ENCODE data around the gene OR52M1. TPM values are rescaled to one million over a fixed set of nuclear protein-coding genes. Genes with fewer than 3 reads are reported as not detected.

OR52M1 gene
- total RNA-seq, 1 experiment from 2014 or later = not detected

DNA sequence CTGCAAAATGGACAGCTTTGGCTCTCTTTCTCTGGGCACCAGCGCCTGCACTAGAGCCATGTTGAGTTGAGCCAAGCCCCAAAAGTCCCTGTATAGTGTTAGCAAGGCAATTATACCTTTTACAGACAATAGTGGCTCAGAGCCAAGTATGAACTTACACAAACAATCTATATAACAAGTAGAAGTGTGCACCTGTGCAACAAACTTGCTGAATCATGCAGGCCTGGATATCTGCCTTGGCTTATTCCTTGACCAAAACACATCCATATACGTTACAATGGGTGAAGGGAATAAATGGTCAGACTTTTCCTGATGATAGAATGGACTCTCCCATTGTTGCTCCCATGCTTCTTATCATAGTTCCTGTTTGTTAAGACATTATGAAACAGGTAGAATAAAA, 32.8 kb downstream of the OR52M1 start:
- no TSS peak for BruUV-seq (replicated peaks)
- Histone ChIP-seq H3K4me2 (ENCODE audit: low read length) (no peak overlapping the region), H3K79me2 (ENCODE audit: low read length) (no peaks in the 10 kb centered on the region), H3K27ac (ENCODE audit: low read length) (no peak overlapping the region), H3F3A (ENCODE audit: low read length, unreplicated experiment) (no peaks in the 10 kb centered on the region), H3K4me3 (ENCODE audit: low read length) (no peak overlapping the region), H3K36me3 (ENCODE audit: low read depth, low read length) (no peaks in the 10 kb centered on the region), H3K27me3 (ENCODE audit: low read length) (peaks cover 58% of the 10 kb centered on the region), H3K4me1 (ENCODE audit: insufficient read depth, low read length) (no peaks in the 10 kb centered on the region), H2AFZ (ENCODE audit: low read length) (no peak overlapping the region), H3K9me2 (replicated peaks; ENCODE audit: low read length) (no peaks in the 10 kb centered on the region), H3K9me3 (ENCODE audit: low read length) (no peaks in the 10 kb centered on the region), H3K9ac (ENCODE audit: low read length) (no peak overlapping the region), H4K20me1 (ENCODE audit: low read length) (no peaks in the 10 kb centered on the region)
- TF ChIP-seq EZH2phosphoT487 (IDR thresholded peaks at IDR 0.05; ENCODE audit: borderline replicate concordance, low read length) (no peak), EZH2 (IDR thresholded peaks at IDR 0.05; ENCODE audit: low read length, unreplicated experiment) (no peak)
- DNase-seq (no peak), ATAC-seq (no peak)
- intact Hi-C loops (cut with micrococcal nuclease) = no loop called here
- ChIA-PET POLR2A (ENCODE audit: unreplicated experiment) (no interaction called here), CTCF (no interaction called here)

- CTCF ChIA-PET = no interaction called here
Observed at GRCh38 chr11:4578624-4579023, 33.6 kb downstream of the OR52M1 start.

GRCh38 chr11:4580124-4580523, 35.1 kb downstream of the OR52M1 start:
- Histone ChIP-seq H3K4me3 (ENCODE audit: low read length) (no peak overlapping the region), H3F3A (ENCODE audit: low read length, unreplicated experiment) (no peaks in the 10 kb centered on the region), H3K27ac (ENCODE audit: low read length) (no peak overlapping the region), H3K9ac (ENCODE audit: low read length) (no peak overlapping the region), H3K27me3 (ENCODE audit: low read length) (peaks cover 69% of the 10 kb centered on the region), H3K36me3 (ENCODE audit: low read depth, low read length) (no peaks in the 10 kb centered on the region), H4K20me1 (ENCODE audit: low read length) (no peaks in the 10 kb centered on the region), H3K9me3 (ENCODE audit: low read length) (no peaks in the 10 kb centered on the region), H3K9me2 (replicated peaks; ENCODE audit: low read length) (no peaks in the 10 kb centered on the region), H3K4me2 (ENCODE audit: low read length) (no peak overlapping the region), H3K79me2 (ENCODE audit: low read length) (no peaks in the 10 kb centered on the region), H3K4me1 (ENCODE audit: insufficient read depth, low read length) (no peaks in the 10 kb centered on the region), H2AFZ (ENCODE audit: low read length) (no peak overlapping the region)
- intact Hi-C loops (cut with micrococcal nuclease) = no loop called here
- ChIA-PET CTCF (no interaction called here), POLR2A (ENCODE audit: unreplicated experiment) (no interaction called here)
- no peak for DNase-seq
- TF ChIP-seq CTCF (conservative IDR thresholded peaks at IDR 0.05; ENCODE audit: low read depth, low read length) = no peak
- TF ChIP-seq EZH2phosphoT487 (IDR thresholded peaks at IDR 0.05; ENCODE audit: borderline replicate concordance, low read length) = no peak
- TF ChIP-seq EZH2 (IDR thresholded peaks at IDR 0.05; ENCODE audit: low read length, unreplicated experiment) = no peak
- BruUV-seq (replicated peaks) = no TSS peak
- no peak for ATAC-seq

More at GRCh38 chr11:4578624-4579023, 33.6 kb downstream of the OR52M1 start:
- Histone ChIP-seq H3K9me2 (replicated peaks; ENCODE audit: low read length) (no peaks in the 10 kb centered on the region), H3K4me2 (ENCODE audit: low read length) (no peak overlapping the region), H3K27me3 (ENCODE audit: low read length) (peaks cover 67% of the 10 kb centered on the region), H3K27ac (ENCODE audit: low read length) (no peak overlapping the region), H3K9ac (ENCODE audit: low read length) (no peak overlapping the region), H2AFZ (ENCODE audit: low read length) (no peak overlapping the region), H3K9me3 (ENCODE audit: low read length) (no peaks in the 10 kb centered on the region), H3K79me2 (ENCODE audit: low read length) (no peaks in the 10 kb centered on the region), H3F3A (ENCODE audit: low read length, unreplicated experiment) (no peaks in the 10 kb centered on the region), H3K4me1 (ENCODE audit: insufficient read depth, low read length) (no peaks in the 10 kb centered on the region), H3K4me3 (ENCODE audit: low read length) (no peak overlapping the region), H3K36me3 (ENCODE audit: low read depth, low read length) (no peaks in the 10 kb centered on the region), H4K20me1 (ENCODE audit: low read length) (no peaks in the 10 kb centered on the region)
- ATAC-seq = no peak
- TF ChIP-seq EZH2 (IDR thresholded peaks at IDR 0.05; ENCODE audit: low read length, unreplicated experiment) = no peak
- no peak for TF ChIP-seq EZH2phosphoT487 (IDR thresholded peaks at IDR 0.05; ENCODE audit: borderline replicate concordance, low read length)
- no peak for TF ChIP-seq CTCF (conservative IDR thresholded peaks at IDR 0.05; ENCODE audit: low read depth, low read length)
- no TSS peak for BruUV-seq (replicated peaks)
- intact Hi-C loops (cut with micrococcal nuclease) = no loop called here
- DNase-seq = no peak
- POLR2A ChIA-PET (ENCODE audit: unreplicated experiment) = no interaction called here

Data from PC-3 (cell line).